HUES48 (cell line): ENCODE results near the gene LBHD2.
A peak's percentile ranks its signal among the peaks of the same experiment; 100 is the strongest.

Source experiments
- H3K27ac ChIP-seq: one replicate; pipeline ENCODE4 v1.7.0; 2013; ENCODE audit warnings: low read depth, low read length, inconsistent platforms
- H3K27me3 ChIP-seq: 2 replicates; pipeline ENCODE4 v1.6.1; 2013; ENCODE audit warnings: mild to moderate bottlenecking, low read length; ENCODE audit not compliant: control insufficient read depth, insufficient read depth
- H3K36me3 ChIP-seq: 2 replicates; pipeline ENCODE4 v1.6.1; 2013; ENCODE audit warnings: low read length; ENCODE audit not compliant: control insufficient read depth, insufficient read depth
- H3K4me1 ChIP-seq: 2 replicates; pipeline ENCODE4 v1.6.1; 2013; ENCODE audit warnings: mild to moderate bottlenecking, low read length; ENCODE audit not compliant: control insufficient read depth, insufficient read depth
- H3K4me3 ChIP-seq: 2 replicates; pipeline ENCODE4 v1.5.1; 2013; ENCODE audit warnings: mild to moderate bottlenecking, low read depth, low read length
- H3K9ac ChIP-seq: 2 replicates; pipeline ENCODE4 v1.6.1; 2013; ENCODE audit warnings: mild to moderate bottlenecking, low read depth, low read length, moderate library complexity
- H3K9me3 ChIP-seq: 2 replicates; pipeline ENCODE4 v1.6.1; 2013; ENCODE audit warnings: low read length; ENCODE audit not compliant: control insufficient read depth, insufficient read depth

LBHD2 gene

DNA sequence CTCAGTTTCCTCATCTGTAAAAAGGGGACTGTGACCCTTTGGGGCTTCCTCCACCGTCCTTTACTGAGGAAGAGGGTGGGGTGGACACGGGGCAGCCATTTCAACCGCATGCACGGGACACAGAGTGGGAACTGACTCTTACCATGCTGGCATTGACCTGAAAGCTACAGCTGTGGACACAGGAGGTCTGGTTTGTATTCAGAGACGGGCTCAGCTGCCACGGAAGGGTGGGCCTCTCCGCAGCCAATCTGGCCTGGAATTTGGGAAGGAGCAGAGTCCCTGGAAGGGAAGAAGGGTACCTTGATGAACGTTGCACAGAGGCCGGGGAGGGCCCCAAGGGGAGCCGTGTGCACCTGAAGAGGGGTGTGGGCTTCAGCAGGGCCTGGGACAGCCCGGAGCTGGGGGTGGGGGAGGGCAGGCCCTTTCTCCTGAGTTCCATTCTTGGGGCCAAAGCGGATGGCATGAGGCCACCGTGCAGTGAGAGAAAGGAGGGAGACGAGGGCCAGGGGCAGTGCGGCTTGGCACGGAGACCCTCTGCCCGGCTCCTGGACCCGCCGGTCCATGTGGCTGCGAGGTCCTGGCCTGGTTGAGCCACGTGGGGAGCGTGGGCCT lies 53.8 kb downstream of the LBHD2 start:
- no peak overlapping the region for H3K9ac ChIP-seq
- no peak overlapping the region for H3K27ac ChIP-seq
- 0 out of 2 replicates have a peak, but pooled peaks cover 4% of the 10 kb centered on the region for H3K36me3 ChIP-seq

DNA sequence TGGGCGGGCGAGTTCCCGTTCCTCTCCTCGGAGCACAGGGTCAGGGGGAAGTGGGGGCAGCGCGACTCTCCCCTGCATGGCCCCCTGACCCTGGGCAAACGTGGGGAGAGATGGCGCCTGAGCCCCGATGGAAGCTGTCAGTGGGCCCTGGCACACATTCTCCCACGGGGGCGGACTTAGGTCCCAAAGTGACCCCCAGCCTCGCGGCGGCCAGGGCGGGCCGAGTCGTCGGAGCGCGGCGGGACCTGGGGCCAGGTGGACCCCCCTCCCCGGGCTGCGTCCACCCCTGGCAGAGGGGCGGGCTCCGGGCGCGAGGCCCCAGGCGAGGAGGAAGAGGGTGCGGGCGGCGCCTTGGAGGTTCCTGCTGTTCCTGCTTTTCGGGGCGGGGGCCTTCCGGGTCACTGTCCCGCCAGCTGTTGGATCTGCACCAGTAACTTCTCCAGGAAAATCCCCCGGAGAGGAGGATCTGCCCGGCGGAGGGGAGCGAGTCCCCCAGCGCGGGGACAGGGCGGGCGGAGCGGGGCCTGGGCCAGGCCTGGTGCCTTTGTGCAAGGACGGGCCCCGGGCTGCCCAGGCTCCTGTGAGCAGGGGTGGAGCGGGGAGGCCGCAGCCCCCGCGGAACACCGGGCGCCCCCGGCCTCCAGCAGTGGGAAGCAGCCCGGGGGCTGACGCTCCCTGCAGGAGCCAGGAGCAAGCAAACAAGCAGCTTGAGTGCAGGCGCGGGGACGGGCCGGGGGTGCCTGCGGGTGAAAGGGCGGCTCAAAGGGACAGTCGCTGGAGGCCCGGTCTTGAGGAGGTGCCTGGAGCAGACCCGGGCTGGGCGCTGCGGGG lies 54.5 kb downstream of the LBHD2 start:
- H3K27ac ChIP-seq, result no peak overlapping the region

More for the DNA sequence above, 53.8 kb downstream of the LBHD2 start:
- Histone ChIP-seq H3K4me3 (no peak overlapping the region), H3K4me1 (no peaks in the 10 kb centered on the region; the same call in 1 of the 2 replicates), H3K27me3 (peaks cover 15% of the 10 kb centered on the region), H3K9me3 (no peaks in the 10 kb centered on the region)

DNA sequence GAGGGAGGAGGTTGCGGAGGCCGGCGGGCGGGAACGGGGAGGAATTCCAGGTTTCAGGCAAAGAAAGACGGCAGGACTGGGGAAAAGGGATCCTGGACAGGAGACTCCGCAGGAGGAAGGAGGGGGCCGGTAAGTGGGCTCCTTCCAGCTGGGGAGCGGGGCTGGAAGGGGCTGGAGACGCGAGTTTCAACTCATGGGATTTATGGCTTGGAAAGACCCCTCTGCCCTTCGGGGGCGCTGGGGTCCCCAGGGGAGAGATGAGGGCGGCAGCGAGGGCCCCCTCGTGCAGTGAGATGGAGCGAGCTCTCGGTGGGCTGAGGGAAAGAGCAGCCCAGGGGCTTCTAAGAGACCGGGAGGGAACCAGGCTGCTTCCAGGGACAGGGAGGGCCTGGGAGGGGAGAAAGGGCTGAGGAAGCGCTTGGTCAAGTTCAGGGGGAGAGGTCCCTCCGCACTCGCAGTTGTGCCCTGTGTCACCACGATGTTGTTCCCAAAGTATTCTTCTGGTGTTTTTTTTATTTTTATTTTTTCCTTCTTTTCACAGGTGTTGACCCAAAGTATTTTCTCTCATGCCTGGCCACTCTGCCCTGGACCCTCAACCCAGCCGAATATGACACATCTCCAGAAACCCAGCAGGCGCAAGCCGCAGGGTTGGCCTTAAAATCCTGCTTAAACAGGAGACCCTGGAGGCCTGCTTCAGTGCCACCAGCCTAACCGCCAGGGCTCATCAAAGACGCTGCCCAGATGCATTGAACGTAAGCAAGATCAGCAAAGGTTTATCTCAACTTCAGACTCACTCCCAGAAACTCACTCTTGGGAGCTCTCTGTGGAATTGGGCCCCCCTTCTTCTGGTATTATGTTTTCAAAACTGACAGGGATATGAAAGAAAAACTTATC lies 55.4 kb downstream of the LBHD2 start:
- Histone ChIP-seq H3K4me1 (no peaks in the 10 kb centered on the region; the same call in 1 of the 2 replicates), H3K27me3 (peaks cover 15% of the 10 kb centered on the region), H3K9me3 (no peaks in the 10 kb centered on the region), H3K27ac (no peak overlapping the region), H3K36me3 (no peaks in the 10 kb centered on the region), H3K4me3 (peak overlapping the region; percentile 63), H3K9ac (no peak overlapping the region)

More for the DNA sequence above, 54.5 kb downstream of the LBHD2 start:
- H3K9me3 ChIP-seq, result no peaks in the 10 kb centered on the region
- peaks cover 15% of the 10 kb centered on the region for H3K27me3 ChIP-seq
- peak overlapping the region; percentile 63 for H3K4me3 ChIP-seq
- H3K36me3 ChIP-seq, result no peaks in the 10 kb centered on the region
- no peaks in the 10 kb centered on the region; the same call in 1 of the 2 replicates for H3K4me1 ChIP-seq
- H3K9ac ChIP-seq, result no peak overlapping the region
